Measurements from ENCODE around the gene INKA1.

- no peak for TF ChIP-seq CTCF (IDR thresholded peaks at IDR 0.05; ENCODE audit: poor library complexity, severe bottlenecking)
- no peak for TF ChIP-seq EZH2 (IDR thresholded peaks at IDR 0.05; ENCODE audit: borderline replicate concordance, insufficient read depth, low read length, poor library complexity, severe bottlenecking)
- TF ChIP-seq EP300 (conservative IDR thresholded peaks at IDR 0.05; ENCODE audit: poor library complexity, severe bottlenecking) = no peak
- TF ChIP-seq REST (IDR thresholded peaks at IDR 0.05; ENCODE audit: borderline replicate concordance) = no peak
- no peak for TF ChIP-seq RAD21 (conservative IDR thresholded peaks at IDR 0.05)
- TF ChIP-seq TAF1 (IDR thresholded peaks at IDR 0.05; ENCODE audit: low read depth) = no peak
- TF ChIP-seq SMC3 (conservative IDR thresholded peaks at IDR 0.05; ENCODE audit: poor library complexity) = no peak
These were observed 33.1 kb upstream of the INKA1 start for GRCh38 chr3:49769926-49770325.
